ENCODE measurements around the gene OTOP2. TPM values are rescaled to one million over a fixed set of nuclear protein-coding genes. Genes with fewer than 3 reads are reported as not detected.

The OTOP2 gene
- total and polyA plus RNA-seq, 10 of the 15 experiments (the other 5 are each of a cell fraction or from before 2014, with no cell fraction given): not detected

- RAD21 ChIA-PET (ENCODE audit: unreplicated experiment): interaction anchor here (0.6 to 4.5 kb wide), 59 partner anchors 10 to 695 kb away, joined by 3 to 127 read pairs (median 6); partner anchors contain the start of genes ARMC7, ATP5PD, CDR2L and FDXR
- in situ Hi-C loops (cut with MboI): loop anchor here (5.0 kb wide), 1 partner anchor 240 kb away; no protein-coding TSS in a partner anchor
- POLR2A ChIA-PET: interaction anchor here (0.6 to 1.9 kb wide), 11 partner anchors 26 to 243 kb away, joined by 3 to 7 read pairs (median 4); partner anchors contain the start of genes CDR2L, FDXR and SLC16A5
- Histone ChIP-seq H3K36me3 (ENCODE audit: control insufficient read depth in 2 of 2, insufficient read depth in 2 of 2, low read length in 1 of 2) (no peaks in the 10 kb centered on the region), H3K27ac (ENCODE audit: control insufficient read depth, insufficient read depth) (no peak overlapping the region), H2AFZ (ENCODE audit: control insufficient read depth, low read depth, low read length) (no peak overlapping the region; the same call in 1 of the 2 replicates), H4K20me1 (ENCODE audit: control insufficient read depth, insufficient read depth) (no peaks in the 10 kb centered on the region), H3K4me3 (no peak overlapping the region), H3K4me2 (ENCODE audit: control insufficient read depth, insufficient read depth) (peak overlapping the region; percentile 8; the same call in 1 of the 2 replicates), H3K27me3 (replicated peaks in 1 of 2; ENCODE audit: control insufficient read depth in 2 of 2, insufficient read depth in 2 of 2, low read length in 1 of 2) (no peaks in the 10 kb centered on the region), H3K9me3 (replicated peaks; ENCODE audit: control insufficient read depth, insufficient read depth, low read length) (no peaks in the 10 kb centered on the region; the same call in 2 of the 3 replicates), H3K4me1 (ENCODE audit: control insufficient read depth, insufficient read depth, low read length) (no peaks in the 10 kb centered on the region; the same call in 1 of the 2 replicates), H3K79me2 (ENCODE audit: control insufficient read depth, insufficient read depth, low read length) (no peaks in the 10 kb centered on the region), H3K9ac (ENCODE audit: control insufficient read depth, insufficient read depth, low read length) (no peak overlapping the region)
- DNase-seq (ENCODE audit: low read depth, low spot score) (no peak), FAIRE-seq (peak; percentile 95), ATAC-seq (peak; percentile 86)
- BruUV-seq (replicated peaks): no TSS peak
- SMC1A ChIA-PET (ENCODE audit: uncharacterized antibody, unreplicated experiment): interaction anchor here (0.6 to 7.7 kb wide), 49 partner anchors 11 to 451 kb away, joined by 3 to 74 read pairs (median 6); partner anchors contain the start of genes FDXR, HID1, MIF4GD and MRPL58
- intact Hi-C loops (cut with micrococcal nuclease; ENCODE audit: unreplicated experiment): loop anchor here (1.0 to 10.0 kb wide), 5 partner anchors 73 to 453 kb away; no protein-coding TSS in a partner anchor
- CTCF ChIA-PET: interaction anchor here (0.7 to 13.8 kb wide), 90 partner anchors 10 to 457 kb away, joined by 3 to 274 read pairs (median 6); partner anchors contain the start of genes ARMC7, CDR2L, FDXR and HID1
- 24% methylated on average over 23 of the region's 23 CpGs for WGBS (ENCODE audit: insufficient coverage, insufficient replicate concordance, low lambda C conversion rate, missing lambda C conversion rate)
- TF ChIP-seq YY1 (IDR thresholded peaks at IDR 0.05; ENCODE audit: low read depth, low read length) (0 out of 2 replicates have a peak, but pooled peaks have one; percentile 23), TARDBP (IDR thresholded peaks at IDR 0.05; ENCODE audit: borderline replicate concordance) (no peak), IKZF2 (IDR thresholded peaks at IDR 0.05) (no peak), IRF4 (IDR thresholded peaks at IDR 0.05; ENCODE audit: low read depth, low read length) (no peak), EGR1 (IDR thresholded peaks at IDR 0.05; ENCODE audit: borderline replicate concordance in 1 of 2, low read depth in 2 of 2, low read length in 2 of 2) (no peak), IRF3 (IDR thresholded peaks at IDR 0.05) (no peak), SMC3 (IDR thresholded peaks at IDR 0.05; ENCODE audit: borderline replicate concordance, low read length) (peak; percentile 83), MEF2B (IDR thresholded peaks at IDR 0.05; ENCODE audit: partially characterized antibody, poor library complexity, severe bottlenecking) (no peak), REST (IDR thresholded peaks at IDR 0.05; ENCODE audit: low read depth, low read length) (no peak), RELA (IDR thresholded peaks at IDR 0.05; ENCODE audit: borderline replicate concordance, partially characterized antibody) (no peak), ASH2L (IDR thresholded peaks at IDR 0.05; ENCODE audit: borderline replicate concordance, low read depth) (no peak), BHLHE40 (IDR thresholded peaks at IDR 0.05; ENCODE audit: borderline replicate concordance in 1 of 2, low read depth in 2 of 2, low read length in 1 of 2) (no peak), FOS (IDR thresholded peaks at IDR 0.05; ENCODE audit: borderline replicate concordance, extremely low read depth, insufficient read length) (no peak), RAD21 (IDR thresholded peaks at IDR 0.05; ENCODE audit: insufficient read depth, low read depth, low read length) (peak; percentile 75), FOXK2 (IDR thresholded peaks at IDR 0.05) (no peak), CTCF (IDR thresholded peaks at IDR 0.05 in 2 of 3, conservative IDR thresholded peaks at IDR 0.05 in 1 of 3; ENCODE audit: control insufficient read depth in 2 of 3, extremely low read depth in 1 of 3, insufficient read depth in 1 of 3, low read depth in 3 of 3, low read length in 3 of 3) (peak; percentile 62 to 83 (median 72))
Observed at GRCh38 chr17:74961657-74962350, 37.7 kb downstream of the OTOP2 start.

All from GM12878 (cell line).